A204.1 (cell line): ENCODE results near the gene AHSG.

Source experiments
- FAIRE-seq: peaks from 2 replicates; lab custom pipeline; 2012; peaks lifted over from hg19 to GRCh38; lab: Jason Lieb, UNC

The AHSG gene

GRCh38 chr3:186642014-186642413, 29.2 kb downstream of the AHSG start:
- no peak for FAIRE-seq

DNA sequence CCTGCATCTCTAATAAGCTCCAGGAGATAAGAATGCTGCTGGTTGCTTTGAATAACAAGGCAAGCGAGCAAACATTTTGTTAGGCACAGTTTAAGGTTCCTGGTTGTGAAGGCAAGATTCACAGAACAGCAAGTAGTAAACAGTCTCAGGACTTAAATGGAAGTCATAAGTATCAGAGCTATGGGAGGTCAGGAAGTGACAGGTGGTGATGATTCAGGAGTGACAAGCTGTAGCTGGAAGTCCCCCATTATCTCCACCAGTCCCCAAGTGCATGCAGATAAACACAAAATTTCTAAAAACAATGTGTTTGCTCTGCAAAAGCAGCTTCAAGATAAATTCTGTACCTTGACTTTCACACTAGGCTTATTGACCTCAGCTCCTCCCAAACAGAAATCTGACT, 30.6 kb downstream of the AHSG start:
- FAIRE-seq: no peak

- no peak for FAIRE-seq
Measured at GRCh38 chr3:186644683-186645082, 31.8 kb downstream of the AHSG start.

DNA sequence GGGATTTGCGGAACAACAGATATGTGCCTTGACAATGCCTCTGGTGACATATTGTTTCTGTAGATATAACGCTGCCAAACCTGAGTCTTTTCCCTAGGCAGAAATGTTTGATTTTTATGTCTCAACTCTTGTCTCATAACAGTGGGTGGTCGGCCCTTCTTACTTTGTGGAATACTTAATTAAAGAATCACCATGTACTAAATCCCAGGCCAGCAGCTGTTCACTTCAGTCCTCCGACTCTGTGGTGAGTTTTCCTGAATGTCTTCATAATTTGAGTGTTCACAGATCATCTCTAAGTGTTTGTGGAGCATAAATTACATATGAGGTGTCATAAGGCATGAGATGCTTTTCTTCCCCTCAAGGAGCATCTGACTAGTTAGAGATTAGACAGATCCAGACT, 33.2 kb downstream of the AHSG start:
- FAIRE-seq: no peak

DNA sequence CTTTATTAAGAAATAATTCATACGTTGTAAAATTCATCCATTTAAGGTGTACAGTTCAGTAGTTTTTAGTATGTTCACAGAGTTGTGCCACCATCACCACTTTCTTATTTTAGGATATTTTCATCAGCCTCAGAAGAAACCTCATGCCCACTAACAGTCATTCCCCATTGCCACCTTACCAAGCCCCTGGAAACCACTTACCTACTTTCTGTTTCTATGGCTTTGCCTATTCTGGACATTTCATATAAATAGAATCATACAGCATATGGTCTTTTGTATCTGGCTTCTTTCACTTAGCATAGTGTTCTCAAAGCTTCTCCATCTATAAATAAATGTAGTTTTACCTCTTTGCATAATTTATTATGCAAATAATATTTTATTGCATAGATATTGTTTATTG, 34.0 kb downstream of the AHSG start:
- FAIRE-seq: no peak

DNA sequence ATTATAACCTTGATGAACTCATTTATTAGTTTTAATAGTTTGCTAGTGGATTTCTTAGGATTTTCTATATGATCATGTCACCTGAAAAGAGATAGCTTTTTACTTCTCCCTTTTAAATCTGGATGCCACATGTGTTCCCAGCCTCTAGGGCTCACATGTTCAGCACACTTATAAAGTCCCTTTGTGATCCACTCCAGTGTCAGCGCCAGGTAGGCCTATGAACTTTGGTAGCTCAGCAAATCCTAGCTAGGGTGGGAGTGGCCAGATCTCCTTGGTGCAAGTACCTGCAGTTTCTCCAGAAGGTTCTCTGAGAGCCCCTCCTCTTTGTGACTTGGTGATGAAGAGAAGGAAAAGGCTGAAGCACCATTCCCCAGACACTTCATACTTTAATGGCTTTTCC, 36.0 kb downstream of the AHSG start:
- no peak for FAIRE-seq

DNA sequence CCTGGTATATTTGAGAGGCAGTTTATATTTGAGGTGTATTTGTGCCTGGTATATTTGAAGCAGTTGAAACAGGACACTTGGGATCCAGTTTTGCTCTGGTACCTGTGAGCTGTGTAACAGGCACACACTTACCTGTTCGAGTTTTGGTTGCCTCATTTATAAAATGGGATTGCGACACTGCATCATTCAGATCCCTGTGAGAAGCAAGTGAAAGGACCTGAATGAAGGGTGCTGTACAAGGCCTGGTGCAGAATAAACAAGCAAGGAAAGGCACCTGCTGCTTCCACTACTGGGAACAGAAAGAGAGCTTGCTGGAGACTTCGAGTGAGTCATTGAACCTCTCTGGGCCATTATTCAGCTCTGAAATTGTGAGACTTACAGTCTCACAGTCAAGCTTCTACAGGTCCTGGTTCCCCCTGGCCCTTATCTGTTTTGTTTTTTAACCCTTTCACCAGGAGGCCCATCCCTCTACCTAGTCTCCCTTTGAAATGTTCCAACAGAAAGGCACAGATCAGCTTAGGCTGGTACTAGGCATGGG, 38.9 kb downstream of the AHSG start:
- FAIRE-seq: no peak

DNA sequence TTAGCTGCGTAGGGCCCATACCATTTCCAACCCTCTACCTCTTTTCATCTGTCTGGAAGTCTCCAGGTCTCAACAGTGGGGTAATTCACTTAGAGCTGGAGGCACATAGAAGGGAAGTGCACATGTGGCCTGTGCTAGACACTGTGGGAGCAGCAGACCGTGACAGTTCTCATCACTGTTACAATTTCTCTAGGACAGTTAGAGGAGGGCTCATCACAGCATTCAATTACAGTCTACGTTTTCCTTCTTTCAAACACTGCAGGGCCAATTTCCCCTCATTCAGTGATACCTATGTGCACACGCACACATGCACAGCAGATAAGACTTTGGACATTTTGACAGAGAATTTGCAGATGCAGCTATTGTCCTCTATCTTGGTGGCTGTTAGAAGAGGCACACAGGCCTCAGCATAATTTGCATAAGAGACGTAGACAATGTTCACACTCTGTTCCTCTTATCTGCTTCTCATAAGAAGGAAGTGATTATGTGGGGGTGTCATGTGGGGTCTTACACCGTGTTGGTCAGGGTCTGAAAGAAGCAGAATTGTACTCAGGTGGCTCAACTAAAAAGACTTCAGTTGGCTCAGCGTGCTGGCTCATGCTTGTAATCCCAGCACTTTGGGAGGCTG, 40.3 kb downstream of the AHSG start:
- FAIRE-seq: no peak

DNA sequence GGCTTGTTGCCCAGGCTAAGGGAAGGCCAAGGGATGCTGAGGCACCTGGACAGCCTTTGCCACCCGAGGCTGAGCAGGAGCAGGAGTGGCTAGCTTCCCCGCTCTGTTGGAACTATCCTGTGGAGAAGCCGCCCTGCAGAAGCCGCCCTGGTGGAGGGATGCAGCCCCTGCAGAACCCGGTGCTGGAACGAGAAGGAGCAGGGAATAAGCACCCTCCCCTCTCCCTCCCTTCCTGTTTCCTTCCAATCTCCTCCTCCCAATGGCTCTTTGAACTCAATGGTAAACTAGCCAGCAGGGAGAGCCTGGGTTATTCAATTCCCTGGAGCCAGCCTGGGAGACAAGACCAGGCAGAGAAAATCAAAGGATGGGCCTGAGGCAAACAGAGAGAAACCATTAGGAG, 41.1 kb downstream of the AHSG start:
- FAIRE-seq: no peak

DNA sequence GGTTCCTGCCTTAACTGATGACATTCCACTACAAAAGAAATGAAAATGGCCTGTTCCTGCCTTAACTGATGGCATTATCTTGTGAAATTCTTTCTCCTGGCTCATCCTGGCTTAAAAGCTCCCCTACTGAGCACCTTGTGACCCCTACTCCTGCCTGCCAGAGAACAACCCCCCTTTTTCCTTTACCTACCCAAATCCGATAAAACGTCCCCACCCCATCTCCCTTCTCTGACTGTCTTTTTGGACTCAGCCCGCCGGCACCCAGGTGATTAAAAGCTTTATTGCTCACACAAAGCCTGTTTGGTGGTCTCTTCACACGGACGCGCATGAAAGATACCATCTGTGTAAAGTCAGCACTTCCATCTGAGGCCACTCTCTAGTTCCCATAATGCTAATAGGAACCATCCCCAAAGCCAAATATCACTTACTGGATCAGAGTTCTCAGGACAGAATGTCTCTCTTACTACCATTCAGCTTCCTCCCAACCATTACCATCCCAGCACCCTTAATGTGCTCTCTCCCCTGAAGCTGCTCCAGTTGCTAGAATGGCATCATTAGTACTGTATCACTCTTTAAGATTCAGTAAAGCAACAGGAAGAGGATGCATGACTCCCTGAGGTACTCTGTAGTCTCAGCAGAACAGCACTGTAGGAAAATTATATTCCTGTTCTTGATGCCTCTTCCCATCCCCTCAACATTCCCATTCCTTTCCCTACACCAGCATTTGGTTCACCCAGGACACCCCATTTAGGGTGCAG, 50.7 kb downstream of the AHSG start:
- no peak for FAIRE-seq

GRCh38 chr3:186664119-186664495, 51.2 kb downstream of the AHSG start:
- no peak for FAIRE-seq

- no peak for FAIRE-seq
Measured at GRCh38 chr3:186664506-186664905, 51.6 kb downstream of the AHSG start.

GRCh38 chr3:186665625-186666188, 52.8 kb downstream of the AHSG start, which contains the start of gene HRG:
TSS of gene HRG (plus strand) at chr3:186666014. CDS start at chr3:186666032, 18 bp downstream.
- FAIRE-seq: no peak

GRCh38 chr3:186668426-186668825, 55.6 kb downstream of the AHSG start:
- FAIRE-seq: no peak

DNA sequence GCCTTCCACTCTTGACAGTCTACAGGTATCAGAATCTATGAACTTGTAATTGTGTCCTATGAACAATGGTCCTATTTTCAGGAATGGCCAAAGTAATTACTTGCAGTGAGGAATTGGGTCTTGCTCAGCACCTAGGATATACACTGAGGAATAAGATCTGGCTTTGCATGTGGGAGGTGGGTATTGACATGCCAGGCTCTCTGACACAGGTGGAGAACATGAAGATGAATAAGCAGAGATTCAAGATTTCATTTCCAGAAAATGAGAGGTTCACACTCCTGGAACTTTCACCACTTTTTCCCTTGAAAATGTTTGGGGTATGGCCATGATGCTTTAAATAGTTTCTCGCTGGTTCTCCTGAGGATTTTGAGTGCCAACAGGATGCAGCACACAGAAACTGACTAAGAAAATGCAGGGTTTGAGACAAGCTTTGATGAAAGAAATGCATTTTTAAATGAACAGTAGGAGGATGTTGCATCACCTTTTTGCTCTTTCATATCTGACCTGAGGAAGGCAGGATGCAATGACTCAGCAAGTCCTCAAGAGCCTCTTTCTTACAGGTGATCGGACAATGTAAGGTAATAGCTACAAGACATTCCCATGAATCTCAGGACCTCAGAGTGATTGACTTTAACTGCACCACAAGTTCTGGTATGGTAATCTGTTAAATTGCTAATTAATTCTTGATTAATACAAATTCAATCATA, 56.7 kb downstream of the AHSG start:
- no peak for FAIRE-seq

GRCh38 chr3:186670155-186670554, 57.3 kb downstream of the AHSG start:
- no peak for FAIRE-seq
